Neural progenitor cell (in vitro differentiated cells): ENCODE results near the gene GPN1.

Source experiments
- CTCF ChIP-seq: fragments of 200-600 bp; sonication (generic); IDR thresholded peaks from 2 replicates; pipeline ENCODE4 v1.5.1; 2017; ENCODE audit warnings: antibody characterized with exemption, mild to moderate bottlenecking
- EZH2phosphoT487 ChIP-seq: fragments of 200-600 bp; sonication (generic); IDR thresholded peaks from 2 replicates; pipeline ENCODE4 v1.6.1; 2017; ENCODE audit warnings: antibody characterized with exemption

DNA sequence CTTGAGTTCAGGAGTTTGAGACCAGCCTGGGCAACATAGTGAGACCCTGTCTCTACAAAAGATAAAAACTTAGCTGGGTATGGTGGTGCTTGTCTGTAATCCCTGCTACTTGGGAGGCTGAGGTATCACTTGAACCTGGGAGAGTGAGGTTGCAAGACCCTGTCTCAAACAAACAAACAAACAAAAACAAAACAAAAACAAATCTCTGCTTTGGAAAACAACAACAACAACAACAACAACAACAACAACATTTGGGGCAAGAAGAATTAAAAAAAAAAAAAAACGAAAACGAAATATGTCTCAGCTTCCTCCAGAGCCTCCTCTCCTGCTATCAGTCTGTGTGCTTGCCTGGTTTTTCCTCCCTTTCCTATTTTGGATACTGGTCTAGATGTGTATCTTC is 51.7 kb downstream of the GPN1 start:
- TF ChIP-seq CTCF: no peak
- no peak for TF ChIP-seq EZH2phosphoT487
